H7 (cell line): ENCODE data around the gene DCLK1. TPM values are rescaled to one million over a fixed set of nuclear protein-coding genes. Genes with fewer than 3 reads are reported as not detected.

Source experiments
- DNase-seq: peaks from one replicate; pipeline ENCODE4 v3.0.0; 2012
- H3K27me3 ChIP-seq: 2 replicates; pipeline ENCODE4 v1.6.0; 2011; ENCODE audit warnings: mild to moderate bottlenecking, low read length; ENCODE audit not compliant: control insufficient read depth, insufficient read depth
- H3K36me3 ChIP-seq: replicated peaks from 2 replicates; pipeline ENCODE4 v1.5.1; 2011; ENCODE audit warnings: low read length; ENCODE audit not compliant: control insufficient read depth, insufficient read depth
- H3K4me3 ChIP-seq: 2 replicates; pipeline ENCODE4 v1.5.1; 2011; ENCODE audit warnings: low read depth, mild to moderate bottlenecking, control low read depth, low read length, moderate library complexity; ENCODE audit not compliant: insufficient read depth
- total RNA-seq: library from RNA; depleted of rRNA; stranded (reverse); fragments of >200 nt; shearing (Covaris generic); gene quantifications from 2 replicates; pipeline ENCODE4 v1.2.3, GENCODE V29; 2014

DCLK1 gene
- total RNA-seq, 1 experiment from 2014 or later = 10.4 TPM

- H3K4me3 ChIP-seq = no peak overlapping the region
Measured at GRCh38 chr13:35741657-35742056, 389.5 kb downstream of the DCLK1 start.

DNA sequence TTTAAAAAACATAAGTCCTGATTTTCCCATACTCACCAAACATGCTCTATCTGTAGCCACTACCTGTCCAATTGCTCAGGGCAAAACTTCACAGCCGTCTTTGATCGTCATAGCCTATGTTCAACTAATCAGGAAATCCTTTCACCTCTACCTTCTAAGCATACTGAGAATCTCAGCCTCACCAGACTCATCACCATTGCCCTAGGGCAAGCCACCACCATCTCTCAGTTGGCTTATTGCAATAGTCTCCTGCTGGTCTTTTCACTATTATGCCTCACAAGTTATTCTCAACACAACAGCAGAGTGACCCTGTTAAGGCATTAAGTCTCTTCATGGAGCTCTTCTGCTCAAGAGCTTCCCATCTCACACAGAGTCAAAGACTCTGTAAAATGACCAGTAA, 394.3 kb downstream of the DCLK1 start:
- no peak overlapping the region for H3K4me3 ChIP-seq
- H3K27me3 ChIP-seq = no peaks in the 10 kb centered on the region
- DNase-seq = no peak
- no peaks in the 10 kb centered on the region for H3K36me3 ChIP-seq

More at GRCh38 chr13:35741657-35742056, 389.5 kb downstream of the DCLK1 start:
- H3K27me3 ChIP-seq = no peaks in the 10 kb centered on the region
- no peak for DNase-seq
- H3K36me3 ChIP-seq = no peaks in the 10 kb centered on the region

GRCh38 chr13:35733827-35734226, 397.4 kb downstream of the DCLK1 start:
- no peak for DNase-seq
- H3K4me3 ChIP-seq = no peak overlapping the region
- H3K27me3 ChIP-seq = no peaks in the 10 kb centered on the region
- no peaks in the 10 kb centered on the region for H3K36me3 ChIP-seq

- Histone ChIP-seq H3K36me3 (no peaks in the 10 kb centered on the region), H3K4me3 (no peak overlapping the region)
- DNase-seq = no peak
Measured at GRCh38 chr13:35732565-35732964, 398.6 kb downstream of the DCLK1 start.

GRCh38 chr13:35731471-35731870, 399.7 kb downstream of the DCLK1 start:
- Histone ChIP-seq H3K27me3 (no peaks in the 10 kb centered on the region), H3K36me3 (no peaks in the 10 kb centered on the region), H3K4me3 (no peak overlapping the region)
- DNase-seq = no peak

More at GRCh38 chr13:35732565-35732964, 398.6 kb downstream of the DCLK1 start:
- H3K27me3 ChIP-seq = no peaks in the 10 kb centered on the region

DNA sequence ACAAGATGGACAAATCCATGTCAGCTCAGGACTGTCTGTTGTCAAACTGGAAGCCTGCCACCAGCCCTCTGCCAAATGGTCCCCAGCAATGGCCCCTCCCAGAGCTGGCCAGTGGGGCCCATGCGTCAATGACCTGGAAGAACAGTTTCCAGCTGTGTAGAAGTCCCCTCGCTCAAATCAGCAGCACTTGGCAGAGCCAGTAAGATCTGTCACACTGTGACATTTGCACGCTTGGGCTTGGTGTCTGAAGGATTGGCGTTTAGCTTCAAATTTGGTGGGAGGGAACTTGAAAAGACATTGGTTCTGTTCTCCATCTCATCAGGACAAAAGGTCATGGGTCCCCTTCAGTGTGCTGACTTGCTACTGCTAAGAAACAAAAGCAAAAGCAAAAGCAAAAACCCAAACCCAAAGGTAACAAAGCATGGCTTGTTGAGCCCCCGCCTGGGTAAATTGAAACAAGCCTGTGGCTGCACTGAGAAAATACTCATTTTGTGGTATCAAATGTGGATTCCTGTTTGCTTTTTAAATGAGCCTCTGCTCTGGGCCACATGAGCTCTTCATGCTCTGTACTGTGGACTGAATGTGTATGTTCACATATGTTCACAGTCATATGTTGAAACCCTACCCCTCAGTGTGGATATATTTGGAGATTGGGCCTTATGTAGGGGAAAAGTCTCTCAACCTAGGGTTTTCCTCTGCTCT, 401.1 kb downstream of the DCLK1 start:
- DNase-seq = no peak
- H3K4me3 ChIP-seq = no peak overlapping the region
- H3K36me3 ChIP-seq = no peaks in the 10 kb centered on the region
- H3K27me3 ChIP-seq = no peaks in the 10 kb centered on the region

DNA sequence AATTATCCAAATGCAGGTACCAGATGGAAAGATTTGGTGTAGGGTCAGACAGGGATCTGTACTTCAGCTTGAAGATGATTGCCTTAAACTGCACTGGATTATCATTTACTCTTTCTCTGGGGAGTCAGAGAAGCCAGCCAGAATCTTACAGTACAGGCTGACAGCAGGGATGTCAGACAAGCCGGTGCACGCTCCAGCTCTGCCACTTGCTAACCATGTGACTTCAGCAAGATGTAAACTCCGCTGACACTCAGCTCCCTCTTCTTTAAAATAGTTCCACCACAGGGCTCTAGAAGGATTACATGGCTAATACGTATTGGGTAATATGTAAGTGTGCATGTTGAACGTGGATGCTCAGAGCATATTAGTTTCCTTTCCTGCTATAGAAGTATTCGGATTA, 403.3 kb downstream of the DCLK1 start:
- Histone ChIP-seq H3K27me3 (no peaks in the 10 kb centered on the region), H3K4me3 (no peak overlapping the region), H3K36me3 (no peaks in the 10 kb centered on the region)
- no peak for DNase-seq

DNA sequence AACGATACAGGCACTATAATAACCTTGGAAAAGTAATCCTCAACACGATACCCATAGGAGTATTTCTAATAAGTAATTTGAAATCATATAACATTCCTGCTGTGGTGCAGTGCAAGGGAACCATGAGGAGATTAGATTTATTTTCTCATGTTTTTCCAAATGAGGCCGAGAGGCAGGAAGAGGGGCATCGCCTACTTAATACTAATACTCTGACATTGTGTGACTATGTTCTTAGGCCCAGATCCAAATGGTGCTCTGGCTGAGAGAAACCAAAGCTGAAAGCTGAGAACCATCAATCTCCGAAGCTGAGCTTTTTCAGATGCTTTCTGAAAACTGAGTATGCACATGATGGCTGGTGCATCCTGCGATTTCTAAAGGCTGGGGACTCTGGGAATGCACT, 406.7 kb downstream of the DCLK1 start:
- Histone ChIP-seq H3K4me3 (no peak overlapping the region), H3K36me3 (no peaks in the 10 kb centered on the region), H3K27me3 (no peaks in the 10 kb centered on the region)
- DNase-seq = no peak

DNA sequence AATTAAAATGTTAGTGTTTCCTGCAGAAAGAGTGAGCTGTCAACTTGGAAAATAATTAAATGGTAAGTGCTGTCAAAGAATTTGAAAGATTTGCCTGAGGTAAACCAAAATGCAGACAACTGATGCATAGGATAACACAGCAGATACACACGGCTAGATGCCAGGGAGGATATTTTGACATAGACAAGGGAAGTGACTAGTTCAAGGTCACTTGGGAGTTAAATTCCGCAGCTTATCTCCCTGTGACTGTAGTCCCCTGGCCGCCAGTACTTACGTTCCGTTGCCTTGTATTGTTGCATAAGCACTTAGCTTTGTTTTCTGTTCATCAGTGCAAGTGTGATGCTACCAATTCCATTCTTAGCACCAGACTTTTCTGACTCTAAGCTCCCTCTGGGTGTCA, 407.4 kb downstream of the DCLK1 start:
- Histone ChIP-seq H3K4me3 (no peak overlapping the region), H3K27me3 (no peaks in the 10 kb centered on the region), H3K36me3 (no peaks in the 10 kb centered on the region)
- no peak for DNase-seq

DNA sequence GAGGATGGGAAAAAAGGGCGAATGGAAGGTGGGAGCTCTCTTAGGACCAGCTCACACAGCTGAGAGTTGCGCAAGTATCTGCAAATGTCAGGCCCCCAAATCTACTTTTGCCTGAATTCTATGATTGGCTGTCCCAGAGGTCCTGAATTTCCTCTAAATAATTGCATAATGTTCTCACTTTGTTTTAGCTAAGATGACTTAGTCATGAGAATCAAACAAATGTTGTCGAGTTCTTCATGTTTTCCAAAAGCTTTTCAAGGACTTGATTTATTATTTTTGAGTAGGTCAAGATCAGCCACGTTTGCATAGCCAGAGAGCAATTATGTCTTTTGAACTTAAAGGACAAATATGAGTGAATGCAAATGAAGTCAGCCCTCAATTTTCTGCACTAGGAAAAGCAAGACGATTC, 408.1 kb downstream of the DCLK1 start:
- Histone ChIP-seq H3K36me3 (no peaks in the 10 kb centered on the region), H3K4me3 (no peak overlapping the region), H3K27me3 (no peaks in the 10 kb centered on the region)
- DNase-seq = no peak

DNA sequence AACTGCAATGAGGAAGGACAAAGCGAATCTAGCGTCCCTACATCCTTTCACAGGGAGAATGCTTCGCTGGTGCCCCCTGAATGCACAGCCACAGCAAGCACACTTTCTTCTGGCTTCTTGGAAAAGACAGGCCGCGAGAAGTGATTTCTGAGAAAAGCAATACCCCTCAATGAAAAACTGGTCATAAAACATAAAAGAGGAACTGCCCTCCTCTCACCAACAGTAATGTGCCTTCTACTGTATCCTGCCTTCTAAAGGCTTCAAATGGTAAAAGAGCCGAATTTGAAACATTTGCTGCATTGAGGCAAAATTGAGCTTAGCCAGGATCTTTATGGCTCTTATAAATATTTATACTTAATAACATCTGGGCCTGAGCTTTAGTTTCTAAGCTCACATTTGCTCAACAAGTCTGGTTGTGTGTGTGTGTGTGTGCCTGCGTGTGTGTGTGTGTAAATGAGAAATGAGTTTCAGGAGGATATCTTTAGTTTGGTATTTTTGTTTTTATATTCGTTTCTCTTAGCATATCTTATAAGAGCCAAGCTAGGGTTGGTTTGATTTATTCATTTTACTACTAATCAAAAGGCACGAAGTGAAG, 408.6 kb downstream of the DCLK1 start:
- Histone ChIP-seq H3K4me3 (no peak overlapping the region), H3K36me3 (no peaks in the 10 kb centered on the region), H3K27me3 (no peaks in the 10 kb centered on the region)
- DNase-seq = no peak

DNA sequence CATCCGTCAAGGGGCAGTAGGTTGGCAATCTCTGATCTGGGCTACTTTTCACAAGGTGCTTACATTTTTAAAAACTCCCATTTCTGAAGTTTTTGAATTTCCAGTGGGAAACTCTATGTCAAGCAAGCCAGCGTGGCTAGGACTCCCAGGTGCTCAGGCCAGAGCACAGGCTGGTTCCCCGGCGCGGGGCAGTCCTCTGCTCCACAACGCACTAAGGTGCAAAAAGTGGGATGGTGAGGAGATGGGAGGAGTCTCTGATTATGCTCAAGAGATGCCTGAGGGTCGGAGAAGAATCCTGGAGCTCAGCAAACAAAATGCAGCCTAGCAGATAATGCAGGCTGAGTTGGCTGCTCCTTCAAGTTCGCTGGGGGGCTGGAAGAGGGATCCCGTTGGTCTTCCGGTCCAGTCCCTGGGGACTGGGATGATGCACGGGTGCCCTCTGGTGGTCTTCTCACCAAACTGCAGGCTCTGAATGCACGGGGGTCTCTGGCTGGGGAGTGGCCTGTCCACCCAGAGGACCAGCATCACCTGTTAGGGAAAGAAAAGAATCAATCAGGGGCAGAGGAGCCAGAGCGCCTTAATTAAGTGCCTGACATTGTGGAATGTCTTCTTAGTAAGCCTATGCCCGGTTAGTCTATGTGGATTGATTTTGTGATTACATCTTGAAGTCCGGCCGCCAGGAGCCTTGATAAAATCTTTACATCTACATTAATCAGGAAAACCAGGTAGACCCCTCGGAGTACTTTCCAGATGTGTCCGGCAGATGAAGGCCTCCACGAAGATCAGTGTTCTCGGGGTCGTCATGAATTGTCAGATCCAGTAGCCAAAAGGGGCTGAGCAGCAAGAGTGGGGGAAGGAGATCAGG, 410.3 kb downstream of the DCLK1 start:
- peak; percentile 92 for DNase-seq
- Histone ChIP-seq H3K4me3 (no peak overlapping the region), H3K27me3 (no peaks in the 10 kb centered on the region), H3K36me3 (no peaks in the 10 kb centered on the region)

DNA sequence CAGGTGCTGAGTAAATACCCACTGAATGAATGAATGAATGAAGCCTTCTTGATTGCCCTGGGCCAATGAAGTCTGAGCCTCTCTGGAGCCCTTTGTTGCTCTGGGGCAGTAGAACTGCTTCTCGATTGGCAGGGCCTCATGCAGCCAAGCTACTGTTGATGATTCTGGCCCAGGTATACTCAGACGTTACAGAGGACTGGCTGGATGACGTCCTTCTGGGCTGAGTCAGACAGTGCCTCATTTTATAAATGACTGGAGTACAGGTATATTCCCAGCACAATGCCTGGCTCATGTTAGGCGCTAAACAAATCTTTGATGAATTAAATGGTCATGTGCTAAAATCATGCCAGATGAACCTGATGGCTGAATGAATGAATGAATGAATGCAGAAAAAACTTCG, 410.9 kb downstream of the DCLK1 start:
- Histone ChIP-seq H3K4me3 (no peak overlapping the region), H3K36me3 (no peaks in the 10 kb centered on the region), H3K27me3 (no peaks in the 10 kb centered on the region)
- no peak for DNase-seq
